ENCODE results near the gene HDAC1.

- TF ChIP-seq EP300 (IDR thresholded peaks at IDR 0.05; ENCODE audit: borderline replicate concordance), result no peak
- TF ChIP-seq REST (IDR thresholded peaks at IDR 0.05; ENCODE audit: low read depth), result no peak
- TF ChIP-seq YY1 (IDR thresholded peaks at IDR 0.05; ENCODE audit: low read depth), result no peak
- TF ChIP-seq TAF1 (IDR thresholded peaks at IDR 0.05; ENCODE audit: low read depth), result no peak
Measured at GRCh38 chr1:32333251-32333963, 41.5 kb downstream of the HDAC1 start.

Measured in Ishikawa (cell line).